A549 (cell line): Measurements from ENCODE around the gene STRA8. TPM values are rescaled to one million over a fixed set of nuclear protein-coding genes. Genes with fewer than 3 reads are reported as not detected.

ENCODE experiments used
- ATAC-seq, 2 experiments: fragments of 200-7000 bp in 1 of 2; fragments of >200 bp in 1 of 2; cut with Nextera tagmentation in 1 of 2; cut with Tn5 transposase in 1 of 2; 3 replicates each; pipeline versions ENCODE4 v1.8.0 to v1.9.1; 2018 to 2020; ENCODE audit warnings: mild to moderate bottlenecking in 1 of 2, moderate library complexity in 1 of 2
- CTCF ChIA-PET: fragments of 300-600 bp; sonication (Branson Sonifier 250); formaldehyde crosslinking; extraction: SDS; loops from one replicate; lab custom pipeline; 2021; ENCODE audit warnings: antibody characterized with exemption, inconsistent platforms; lab: Yijun Ruan, JAX
- POLR2A ChIA-PET: fragments of 350-600 bp; formaldehyde crosslinking; extraction: SDS; loops from one replicate; lab custom pipeline; 2021; ENCODE audit warnings: antibody characterized with exemption, inconsistent platforms; lab: Yijun Ruan, JAX
- DNase-seq, 2 experiments: peaks; one replicate each; pipeline versions ENCODE4 v3.0.0 to v3.0.0-alpha.2; 2011 to 2016; ENCODE audit warnings: low read depth in 1 of 2, low spot score in 1 of 2
- FAIRE-seq: peaks from 2 replicates; lab custom pipeline; 2011; peaks lifted over from hg19 to GRCh38; lab: Jason Lieb, UNC
- H3K27ac ChIP-seq, 2 experiments: fragments of >200 bp; sonication (Bioruptor Twin); formaldehyde crosslinking; 3 replicates each; pipeline ENCODE4 v1.5.1; 2016 to 2017
- H3K4me1 ChIP-seq: fragments of >200 bp; sonication (Bioruptor Twin); formaldehyde crosslinking; 3 replicates; pipeline ENCODE4 v1.6.1; 2016
- H3K4me2 ChIP-seq: fragments of >200 bp; sonication (Bioruptor Twin); formaldehyde crosslinking; 3 replicates; pipeline ENCODE4 v1.6.1; 2016
- H3K4me3 ChIP-seq: fragments of >200 bp; sonication (Bioruptor Twin); formaldehyde crosslinking; 3 replicates; pipeline ENCODE4 v1.5.1; 2016
- H3K9me3 ChIP-seq: fragments of >200 bp; sonication (Bioruptor Twin); formaldehyde crosslinking; 3 replicates; pipeline ENCODE4 v1.6.1; 2016
- CBX8 ChIP-seq: fragments of 200-600 bp; sonication (generic); IDR thresholded peaks from 2 replicates; pipeline ENCODE4 v1.6.1; 2016
- CHD2 ChIP-seq: fragments of 150-350 bp; IDR thresholded peaks from 2 replicates; pipeline ENCODE4 v1.6.1; 2014; ENCODE audit warnings: low read length; ENCODE audit not compliant: partially characterized antibody
- ELK1 ChIP-seq: fragments of 150-350 bp; IDR thresholded peaks from 2 replicates; pipeline ENCODE4 v1.6.1; 2014; ENCODE audit warnings: low read depth, mild to moderate bottlenecking, low read length
- ESRRA ChIP-seq: fragments of 150-350 bp; IDR thresholded peaks from 2 replicates; pipeline ENCODE4 v1.6.1; 2014; ENCODE audit warnings: mild to moderate bottlenecking, low read length, borderline replicate concordance
- GATA3 ChIP-seq: IDR thresholded peaks from 2 replicates; pipeline ENCODE4 v1.6.1; 2012; ENCODE audit warnings: borderline replicate concordance
- HOXB13 ChIP-seq: fragments of 250-450 bp; sonication (Bioruptor Pico); IDR thresholded peaks from 2 replicates; pipeline ENCODE4 v1.5.0; 2020; ENCODE audit warnings: low read depth, mild to moderate bottlenecking, moderate library complexity
- HOXB5 ChIP-seq: fragments of 250-450 bp; sonication (Bioruptor Pico); IDR thresholded peaks from 2 replicates; pipeline ENCODE4 v1.5.0; 2020; ENCODE audit warnings: mild to moderate bottlenecking, moderate library complexity
- JUN ChIP-seq, 2 experiments: fragments of >200 bp; sonication (Bioruptor Twin); formaldehyde crosslinking; IDR thresholded peaks; 2 replicates in 1 of 2; 3 replicates in 1 of 2; pipeline ENCODE4 v1.6.1; 2016 to 2017
- KDM1A ChIP-seq: fragments of 200-600 bp; sonication (generic); IDR thresholded peaks from 2 replicates; pipeline ENCODE4 v1.6.1; 2016; ENCODE audit warnings: low read depth, mild to moderate bottlenecking
- KDM5A ChIP-seq: fragments of 200-600 bp; sonication (generic); IDR thresholded peaks from 2 replicates; pipeline ENCODE4 v1.6.1; 2016; ENCODE audit warnings: antibody characterized with exemption, mild to moderate bottlenecking
- MAZ ChIP-seq: fragments of 150-350 bp; IDR thresholded peaks from 2 replicates; pipeline ENCODE4 v1.6.1; 2014; ENCODE audit warnings: antibody characterized with exemption, low read depth, low read length, borderline replicate concordance
- RAD21 ChIP-seq, 2 experiments: fragments of >200 bp in 1 of 2; sonication (Bioruptor Twin) in 1 of 2; formaldehyde crosslinking in 1 of 2; IDR thresholded peaks in 1 of 2; conservative IDR thresholded peaks in 1 of 2; 2 replicates in 1 of 2; 3 replicates in 1 of 2; pipeline ENCODE4 v1.6.1; 2012 to 2018; ENCODE audit warnings: inconsistent platforms in 1 of 2
- SMC3 ChIP-seq: fragments of >200 bp; sonication (Bioruptor Twin); formaldehyde crosslinking; IDR thresholded peaks from 3 replicates; pipeline ENCODE4 v1.6.1; 2018; ENCODE audit warnings: inconsistent platforms
- SREBF2 ChIP-seq: fragments of 450-650 bp; IDR thresholded peaks from 2 replicates; pipeline ENCODE4 v1.6.1; 2014; ENCODE audit warnings: mild to moderate bottlenecking, moderate library complexity
- ZFP36 ChIP-seq: fragments of 450-650 bp; IDR thresholded peaks from 2 replicates; pipeline ENCODE4 v1.6.1; 2014; ENCODE audit warnings: borderline replicate concordance; ENCODE audit not compliant: partially characterized antibody
- ZNF302 ChIP-seq: fragments of 250-450 bp; sonication (Bioruptor Pico); IDR thresholded peaks from 2 replicates; pipeline ENCODE4 v1.9.0; 2021; ENCODE audit warnings: inconsistent platforms, mild to moderate bottlenecking, moderate library complexity
- ZSCAN20 ChIP-seq: fragments of 250-450 bp; sonication (Bioruptor Pico); IDR thresholded peaks from 2 replicates; pipeline ENCODE4 v1.8.0; 2022; ENCODE audit warnings: mild to moderate bottlenecking, moderate library complexity
- WGBS: methylation state at CpG from one replicate; pipeline ENCODE4 v1.1.6; 2017; ENCODE audit errors: missing lambda C conversion rate; 5-methylcytosine and 5-hydroxymethylcytosine counted together
- polyA plus RNA-seq, 4 experiments: library from polyadenylated mRNA; depleted of rRNA in 3 of 4; stranded (reverse); fragments of >200 nt; fragmentation: RNase III in 1 of 4; extraction: RNeasy Plus Mini Kit Qiagen cat#74134 plus additional on column Dnase treatment in 1 of 4; gene quantifications; 2 replicates in 3 of 4; 3 replicates in 1 of 4; pipeline ENCODE4 v1.2.3, GENCODE V29; 2011 to 2017
- TF ChIP-seq, protein P1 (sequence below): fragments of >200 bp; sonication (Bioruptor Twin); formaldehyde crosslinking; IDR thresholded peaks from 3 replicates; pipeline ENCODE4 v1.5.1; 2016

The STRA8 gene
- polyA plus RNA-seq, 2 of the 4 experiments (the other 2 are of a cell fraction) = not detected

DNA sequence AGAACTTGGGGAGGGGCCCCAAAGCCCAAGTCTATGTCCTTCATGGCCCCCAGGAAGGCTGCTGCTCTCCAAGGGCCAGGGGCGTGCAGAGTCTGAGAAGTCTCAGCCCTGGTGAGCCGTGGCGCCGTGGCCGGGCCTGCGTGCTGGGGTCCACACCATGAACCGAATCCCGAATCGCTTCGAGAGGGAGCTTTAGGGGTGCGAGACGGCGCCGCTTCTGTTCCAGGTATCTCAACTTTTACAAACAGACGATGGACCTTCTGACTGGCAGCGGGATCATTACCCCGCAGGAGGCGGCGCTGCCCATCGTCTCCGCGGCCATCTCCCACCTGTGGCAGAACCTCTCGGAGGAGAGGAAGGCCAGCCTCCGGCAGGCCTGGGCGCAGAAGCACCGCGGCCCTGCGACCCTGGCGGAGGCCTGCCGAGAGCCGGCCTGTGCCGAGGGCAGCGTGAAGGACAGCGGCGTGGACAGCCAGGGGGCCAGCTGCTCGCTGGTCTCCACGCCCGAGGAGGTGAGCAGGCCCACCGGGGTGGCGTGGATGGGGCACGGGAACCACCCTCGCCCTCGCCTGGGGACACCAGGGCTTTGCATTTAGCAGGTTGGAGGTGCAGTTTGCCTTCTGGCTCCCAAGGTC is 12.7 kb downstream of the STRA8 start:
- Histone ChIP-seq H3K27ac (no peak overlapping the region), H3K9me3 (no peaks in the 10 kb centered on the region), H3K4me1 (no peaks in the 10 kb centered on the region), H3K4me3 (no peak overlapping the region), H3K4me2 (no peak overlapping the region)
- TF ChIP-seq MAZ = no peak
- no peak for TF ChIP-seq HOXB13 (CRISPR knock-in tag)
- TF ChIP-seq ELK1 = no peak
- TF ChIP-seq SMC3 = no peak
- TF ChIP-seq ZFP36 = no peak
- no peak for TF ChIP-seq RAD21 (conservative IDR thresholded peaks at IDR 0.05 in 1 of 2, IDR thresholded peaks at IDR 0.05 in 1 of 2)
- no peak for TF ChIP-seq ZNF302 (CRISPR knock-in tag)
- no peak for TF ChIP-seq CHD2
- TF ChIP-seq SREBF2 = no peak
- TF ChIP-seq, protein P1, sequence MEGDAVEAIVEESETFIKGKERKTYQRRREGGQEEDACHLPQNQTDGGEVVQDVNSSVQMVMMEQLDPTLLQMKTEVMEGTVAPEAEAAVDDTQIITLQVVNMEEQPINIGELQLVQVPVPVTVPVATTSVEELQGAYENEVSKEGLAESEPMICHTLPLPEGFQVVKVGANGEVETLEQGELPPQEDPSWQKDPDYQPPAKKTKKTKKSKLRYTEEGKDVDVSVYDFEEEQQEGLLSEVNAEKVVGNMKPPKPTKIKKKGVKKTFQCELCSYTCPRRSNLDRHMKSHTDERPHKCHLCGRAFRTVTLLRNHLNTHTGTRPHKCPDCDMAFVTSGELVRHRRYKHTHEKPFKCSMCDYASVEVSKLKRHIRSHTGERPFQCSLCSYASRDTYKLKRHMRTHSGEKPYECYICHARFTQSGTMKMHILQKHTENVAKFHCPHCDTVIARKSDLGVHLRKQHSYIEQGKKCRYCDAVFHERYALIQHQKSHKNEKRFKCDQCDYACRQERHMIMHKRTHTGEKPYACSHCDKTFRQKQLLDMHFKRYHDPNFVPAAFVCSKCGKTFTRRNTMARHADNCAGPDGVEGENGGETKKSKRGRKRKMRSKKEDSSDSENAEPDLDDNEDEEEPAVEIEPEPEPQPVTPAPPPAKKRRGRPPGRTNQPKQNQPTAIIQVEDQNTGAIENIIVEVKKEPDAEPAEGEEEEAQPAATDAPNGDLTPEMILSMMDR = no peak
- TF ChIP-seq HOXB5 (CRISPR knock-in tag) = no peak
- TF ChIP-seq GATA3 = no peak
- POLR2A ChIA-PET = no interaction called here
- ATAC-seq (no peak), FAIRE-seq (no peak), DNase-seq (no peak)
- 92% methylated on average over 28 of the region's 43 CpGs for WGBS
- CTCF ChIA-PET = interaction anchor here (2.8 kb wide), 1 partner anchor 10 kb away, joined by 9 read pairs; no protein-coding TSS in a partner anchor

DNA sequence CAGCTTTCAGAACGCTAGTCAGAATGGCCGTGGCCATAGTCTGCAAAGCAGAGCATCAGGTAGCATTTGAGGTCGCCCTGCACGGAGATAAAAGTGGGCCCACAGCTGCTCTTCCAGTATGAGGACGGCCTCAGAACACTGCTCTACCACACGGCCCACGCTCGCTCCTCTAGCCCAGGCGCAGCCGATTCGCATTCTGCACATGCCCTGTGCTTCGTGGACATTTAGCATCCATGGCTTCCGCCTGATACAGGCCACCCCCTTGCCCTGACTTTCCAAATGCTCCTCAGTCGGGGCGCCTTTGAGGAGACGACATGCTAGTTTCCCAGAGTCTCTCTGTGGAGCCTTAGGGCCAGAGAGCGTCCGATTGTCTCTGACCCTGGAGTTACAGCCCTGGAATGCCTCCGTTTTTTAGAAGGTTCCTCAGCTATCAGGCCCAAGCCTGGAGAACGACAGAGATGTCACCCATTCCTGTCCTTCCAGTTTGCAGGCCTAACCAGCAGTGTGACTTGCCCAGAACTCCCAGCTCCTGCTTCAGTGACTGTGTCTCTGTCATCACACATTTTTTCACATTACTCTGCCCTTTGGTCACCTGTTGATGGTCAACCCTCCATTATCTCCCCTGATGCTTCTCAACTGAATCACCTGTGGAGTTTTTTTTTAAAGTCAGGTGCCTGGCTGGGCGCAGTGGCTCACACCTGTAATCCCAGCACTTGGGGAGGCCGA is 14.3 kb downstream of the STRA8 start:
- 89% methylated on average over 22 of the region's 22 CpGs for WGBS
- ChIA-PET POLR2A (no interaction called here), CTCF (interaction anchor here (1.7 kb wide), 1 partner anchor 13 kb away, joined by 5 read pairs; no protein-coding TSS in a partner anchor)
- Histone ChIP-seq H3K27ac (no peak overlapping the region), H3K4me1 (no peaks in the 10 kb centered on the region), H3K4me3 (no peak overlapping the region), H3K9me3 (no peaks in the 10 kb centered on the region), H3K4me2 (no peak overlapping the region)
- no peak for DNase-seq
- TF ChIP-seq CHD2 (no peak), CBX8 (no peak), ELK1 (no peak), KDM5A (no peak), ESRRA (no peak), SREBF2 (no peak)
- no peak for FAIRE-seq
- no peak; a peak in 1 of 6 replicates for ATAC-seq

DNA sequence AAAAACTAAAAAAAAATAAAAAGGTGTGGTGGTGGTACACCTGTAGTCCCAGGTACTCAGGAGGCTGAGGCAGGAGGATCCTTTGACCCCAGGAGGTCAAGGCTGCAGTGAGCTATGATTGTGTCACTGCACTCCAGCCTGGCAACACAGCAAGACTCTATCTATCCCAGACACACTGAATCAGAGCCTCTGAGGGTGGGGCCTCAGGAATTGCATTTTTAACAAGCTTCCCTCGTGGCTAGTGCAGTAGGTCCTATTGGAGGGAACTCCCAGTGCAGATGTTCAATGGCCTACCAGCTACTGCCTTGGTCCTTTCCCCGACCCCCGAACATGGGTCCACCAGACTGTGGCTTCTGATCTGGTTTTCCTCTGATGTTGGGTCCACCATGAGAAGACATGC is 14.9 kb downstream of the STRA8 start:
- Histone ChIP-seq H3K27ac (no peak overlapping the region), H3K9me3 (no peaks in the 10 kb centered on the region), H3K4me2 (no peak overlapping the region), H3K4me1 (peaks cover 1% of the 10 kb centered on the region), H3K4me3 (no peak overlapping the region)
- WGBS = 61% methylated on average over 3 of the region's 3 CpGs
- no peak for DNase-seq
- TF ChIP-seq KDM5A (no peak), JUN (IDR thresholded peaks at IDR 0.05) (no peak), ZSCAN20 (CRISPR knock-in tag) (no peak), CBX8 (no peak), KDM1A (no peak), HOXB5 (CRISPR knock-in tag) (no peak)
- ChIA-PET POLR2A (no interaction called here), CTCF (interaction anchor here (1.7 kb wide), 1 partner anchor 12 kb away, joined by 5 read pairs; no protein-coding TSS in a partner anchor)
- no peak for FAIRE-seq
- no peak for ATAC-seq
